PFSK-1 (cell line): Measurements from ENCODE around the gene NDUFV1.

Source experiments
- FOXP2 ChIP-seq: optimal IDR thresholded peaks from 2 replicates; pipeline ENCODE3; 2011; ENCODE audit warnings: borderline replicate concordance, control low read depth, inconsistent platforms; ENCODE audit not compliant: insufficient read depth; ENCODE audit errors: extremely low read length, extremely low read depth
- TAF1 ChIP-seq: IDR thresholded peaks from 2 replicates; pipeline ENCODE4 v1.6.1; 2012; ENCODE audit warnings: low read length, control low read depth, borderline replicate concordance; ENCODE audit not compliant: insufficient read depth

- TF ChIP-seq FOXP2 (peak; percentile 97), TAF1 (peak; percentile 76; the same call in 1 of the 2 replicates)
Measured at GRCh38 chr11:67583247-67584204, 23.2 kb upstream of the NDUFV1 start, which contains the start of gene GSTP1.
